Retinal pigment epithelial cell (primary cell): ENCODE measurements around the gene TRMT61A.

Source experiments
- DNase-seq: peaks from one replicate; pipeline ENCODE4 v3.0.0-alpha.2; 2010; ENCODE audit warnings: low read depth
- H3K4me3 ChIP-seq: 2 replicates; pipeline ENCODE4 v1.5.1; 2011; ENCODE audit warnings: mild to moderate bottlenecking, low read length, control low read depth, moderate library complexity
- TF ChIP-seq, protein P1 (sequence below): conservative IDR thresholded peaks from 2 replicates; pipeline ENCODE4 v1.5.1; 2011; ENCODE audit warnings: low read depth, low read length, control low read depth, inconsistent platforms

The TRMT61A gene

DNA sequence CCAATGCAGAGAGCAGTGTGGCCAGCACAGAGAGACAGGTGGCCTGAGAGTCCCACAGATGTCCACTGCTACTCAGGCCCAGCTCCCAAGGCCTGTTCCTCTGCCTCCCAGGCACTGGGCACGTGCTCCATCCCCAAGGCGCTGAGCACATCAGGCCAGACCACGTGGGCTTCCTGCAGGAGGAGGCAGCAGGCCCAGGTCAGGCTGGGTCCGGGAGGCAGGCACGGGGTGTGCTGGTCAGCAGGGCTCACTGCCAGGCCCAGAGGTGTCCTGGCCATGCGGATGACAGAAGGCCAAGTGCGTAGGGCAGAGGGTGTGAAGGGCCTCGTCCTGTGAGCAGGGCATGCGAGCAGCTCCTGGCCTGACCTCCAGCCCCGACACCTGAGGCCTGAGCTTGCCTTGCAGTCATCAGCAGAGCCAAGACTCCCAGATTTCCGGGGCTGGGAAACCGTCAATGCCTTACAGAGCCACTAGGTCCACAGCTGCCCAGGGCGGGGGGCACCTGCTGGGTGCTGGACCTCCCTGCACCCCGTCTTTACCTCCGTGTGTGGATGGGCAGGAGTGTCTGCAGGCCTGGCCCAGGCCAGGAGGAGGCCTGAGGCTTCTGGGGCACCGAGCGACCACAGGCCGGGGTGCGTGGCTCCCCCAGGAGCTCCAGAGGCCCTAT lies 14.9 kb downstream of the TRMT61A start:
- TF ChIP-seq, protein P1, sequence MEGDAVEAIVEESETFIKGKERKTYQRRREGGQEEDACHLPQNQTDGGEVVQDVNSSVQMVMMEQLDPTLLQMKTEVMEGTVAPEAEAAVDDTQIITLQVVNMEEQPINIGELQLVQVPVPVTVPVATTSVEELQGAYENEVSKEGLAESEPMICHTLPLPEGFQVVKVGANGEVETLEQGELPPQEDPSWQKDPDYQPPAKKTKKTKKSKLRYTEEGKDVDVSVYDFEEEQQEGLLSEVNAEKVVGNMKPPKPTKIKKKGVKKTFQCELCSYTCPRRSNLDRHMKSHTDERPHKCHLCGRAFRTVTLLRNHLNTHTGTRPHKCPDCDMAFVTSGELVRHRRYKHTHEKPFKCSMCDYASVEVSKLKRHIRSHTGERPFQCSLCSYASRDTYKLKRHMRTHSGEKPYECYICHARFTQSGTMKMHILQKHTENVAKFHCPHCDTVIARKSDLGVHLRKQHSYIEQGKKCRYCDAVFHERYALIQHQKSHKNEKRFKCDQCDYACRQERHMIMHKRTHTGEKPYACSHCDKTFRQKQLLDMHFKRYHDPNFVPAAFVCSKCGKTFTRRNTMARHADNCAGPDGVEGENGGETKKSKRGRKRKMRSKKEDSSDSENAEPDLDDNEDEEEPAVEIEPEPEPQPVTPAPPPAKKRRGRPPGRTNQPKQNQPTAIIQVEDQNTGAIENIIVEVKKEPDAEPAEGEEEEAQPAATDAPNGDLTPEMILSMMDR: no peak
- no peak overlapping the region for H3K4me3 ChIP-seq
- DNase-seq: no peak

- no peak overlapping the region for H3K4me3 ChIP-seq
- TF ChIP-seq, protein P1: no peak
- no peak for DNase-seq
Observed at GRCh38 chr14:103544388-103545218, 15.6 kb downstream of the TRMT61A start.

DNA sequence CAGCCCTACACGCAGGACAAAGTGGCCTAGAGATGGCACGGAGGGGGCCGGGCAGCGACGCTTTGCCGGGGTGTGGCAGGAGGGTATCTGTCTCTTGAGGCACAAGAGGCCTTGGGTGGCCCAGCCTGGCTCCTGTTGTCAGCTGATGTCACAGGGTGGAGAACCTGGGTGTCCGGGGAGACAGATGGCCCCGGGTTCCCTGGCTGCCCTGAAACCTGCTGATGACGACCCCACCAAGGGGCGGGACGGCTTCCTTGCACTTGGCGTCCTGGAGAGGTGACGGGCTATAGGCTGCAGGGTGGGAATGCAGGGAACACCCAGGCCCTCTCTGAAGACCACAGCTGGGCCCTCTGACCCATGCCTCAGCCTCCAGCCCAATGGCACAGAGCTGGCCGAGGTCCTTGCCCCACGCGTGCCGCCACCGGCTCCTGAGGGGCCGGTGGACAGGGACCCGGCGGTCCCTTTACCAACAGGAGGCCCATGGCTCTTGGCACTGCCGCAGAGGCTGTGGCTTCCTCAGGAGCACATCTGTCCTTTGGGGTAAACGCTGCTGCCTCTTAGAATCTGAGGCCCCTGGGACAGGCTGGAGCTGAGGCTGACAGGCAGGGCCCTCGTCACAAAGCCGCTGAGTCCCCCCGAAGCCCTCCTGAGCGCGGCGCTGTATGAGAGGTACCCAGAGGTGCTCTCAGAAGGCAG lies 16.4 kb downstream of the TRMT61A start:
- TF ChIP-seq, protein P1: no peak

DNA sequence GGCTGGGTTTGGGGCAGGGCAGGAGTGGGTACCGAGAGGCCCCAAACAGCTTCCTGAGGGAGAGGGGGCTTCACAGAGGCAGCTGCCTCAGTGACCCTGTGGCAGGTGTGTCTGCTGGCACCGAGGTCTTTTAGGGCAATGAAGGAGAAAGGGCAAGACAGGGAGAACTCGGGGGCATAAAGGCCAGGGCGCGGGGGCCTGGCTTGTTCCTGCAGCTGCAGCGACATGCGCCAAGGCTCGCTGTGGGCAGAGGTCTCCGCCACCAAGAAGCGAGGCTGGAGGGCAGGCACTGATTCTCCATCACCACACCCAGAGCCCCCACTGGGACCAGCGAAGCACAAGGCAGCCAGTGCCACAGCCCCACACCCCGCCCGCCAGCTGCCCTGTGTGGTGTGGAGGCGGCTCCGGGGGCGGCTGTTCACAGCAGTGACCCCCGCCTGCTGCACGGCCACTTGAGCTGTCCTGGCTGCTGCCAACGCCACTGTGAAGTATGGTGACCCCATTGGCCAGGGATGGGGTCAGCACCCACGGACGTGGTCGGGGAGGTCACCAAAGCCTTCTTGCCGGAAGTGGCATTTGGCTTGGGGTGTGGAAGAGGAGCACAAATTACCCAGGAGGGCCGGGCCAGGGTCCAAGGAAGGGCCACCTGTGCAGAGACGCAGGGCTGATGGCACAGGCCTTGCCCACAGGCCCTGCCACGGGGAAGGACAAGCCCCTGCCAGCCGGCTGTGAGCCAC lies 17.1 kb downstream of the TRMT61A start:
- no peak for DNase-seq
- H3K4me3 ChIP-seq: no peak overlapping the region
- TF ChIP-seq, protein P1: no peak

More for the DNA sequence above, 16.4 kb downstream of the TRMT61A start:
- DNase-seq: no peak
- H3K4me3 ChIP-seq: no peak overlapping the region

DNA sequence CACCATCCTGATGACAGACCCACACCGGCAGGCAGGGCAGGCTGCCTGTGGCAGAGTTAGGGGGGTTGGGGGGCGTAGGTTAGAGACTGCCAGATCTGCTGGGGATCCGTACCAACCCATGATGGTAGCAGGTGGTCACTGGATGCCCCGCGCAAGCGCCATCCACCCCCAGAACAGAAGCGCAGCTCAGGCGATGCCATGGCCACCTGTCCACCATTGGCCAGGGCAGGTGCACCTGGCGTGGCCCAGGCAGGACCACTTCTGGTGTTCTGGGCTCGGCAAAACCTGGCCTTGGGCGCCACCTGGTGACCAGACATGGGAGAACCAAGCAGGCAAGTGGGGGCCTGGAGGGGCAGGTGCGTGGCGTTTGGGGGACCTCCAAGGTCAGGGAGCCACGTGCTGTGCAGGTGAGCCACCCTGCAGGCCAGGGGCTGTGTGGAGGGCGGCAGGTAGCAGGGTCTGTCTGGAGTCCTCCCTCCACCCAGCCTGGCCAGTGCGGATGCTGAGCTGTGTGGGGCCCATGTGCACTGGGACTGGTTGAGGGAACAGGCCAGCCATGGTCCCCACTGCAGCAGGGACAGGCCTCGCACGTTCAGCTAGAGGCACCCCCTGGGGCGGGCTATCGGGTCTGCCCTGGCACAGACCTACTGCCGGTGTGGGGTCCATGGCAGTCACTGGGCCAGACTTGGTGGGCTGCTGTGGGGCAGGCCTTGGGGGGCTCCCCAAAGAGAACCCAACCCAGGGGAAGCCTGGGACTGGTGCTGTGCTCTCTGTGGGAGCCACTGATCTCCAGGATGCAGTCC lies 17.9 kb downstream of the TRMT61A start:
- DNase-seq: no peak
- H3K4me3 ChIP-seq: no peak overlapping the region
- TF ChIP-seq, protein P1: peak; percentile 79

DNA sequence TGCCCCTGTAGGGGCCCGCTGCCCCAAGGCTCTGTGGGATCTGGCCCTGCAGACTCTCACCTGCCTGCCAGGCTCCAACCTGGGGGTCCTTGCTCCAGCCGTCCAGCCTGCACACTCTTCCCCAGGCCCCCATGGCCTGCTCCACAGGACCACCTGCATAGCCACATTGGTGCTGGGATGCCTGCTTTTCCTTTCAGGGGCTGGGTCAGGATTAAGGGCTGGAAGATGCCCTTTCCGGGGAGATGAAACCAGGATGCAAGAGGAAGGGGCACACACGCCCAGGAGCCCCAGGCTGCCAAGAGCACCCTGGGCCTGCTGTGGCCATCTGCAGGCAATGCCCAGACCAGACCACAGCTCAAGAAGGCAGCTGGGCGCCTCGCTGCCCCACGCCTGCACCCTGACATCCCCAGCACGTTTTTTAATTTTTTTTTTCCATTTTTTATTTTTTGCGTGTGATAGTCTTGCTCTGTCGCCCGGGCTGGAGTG lies 18.5 kb downstream of the TRMT61A start:
- TF ChIP-seq, protein P1: no peak
- H3K4me3 ChIP-seq: no peak overlapping the region
- DNase-seq: no peak
